GM08714 (cell line): Measurements from ENCODE around the gene DZANK1.
"Not testable (repeated sequence)": the region's sequence is repeated elsewhere in the genome, so short reads cannot be mapped to it uniquely, and the experiment has no call there.

Experiments used
- H3K4me3 ChIP-seq: fragments of 200-500 bp; sonication (Bioruptor generic); 2 replicates; pipeline ENCODE4 v1.5.1; 2014; ENCODE audit warnings: mild to moderate bottlenecking, low read length, inconsistent platforms
- ZNF274 ChIP-seq: IDR thresholded peaks from 2 replicates; pipeline ENCODE4 v1.6.1; 2012; ENCODE audit warnings: mild to moderate bottlenecking, low read depth, low read length

Gene DZANK1

GRCh38 chr20:18412221-18412901 lies 54.5 kb downstream of the DZANK1 start:
- no peak for TF ChIP-seq ZNF274
- peak overlapping the region; percentile 37; the same call in 1 of the 2 replicates for H3K4me3 ChIP-seq

DNA sequence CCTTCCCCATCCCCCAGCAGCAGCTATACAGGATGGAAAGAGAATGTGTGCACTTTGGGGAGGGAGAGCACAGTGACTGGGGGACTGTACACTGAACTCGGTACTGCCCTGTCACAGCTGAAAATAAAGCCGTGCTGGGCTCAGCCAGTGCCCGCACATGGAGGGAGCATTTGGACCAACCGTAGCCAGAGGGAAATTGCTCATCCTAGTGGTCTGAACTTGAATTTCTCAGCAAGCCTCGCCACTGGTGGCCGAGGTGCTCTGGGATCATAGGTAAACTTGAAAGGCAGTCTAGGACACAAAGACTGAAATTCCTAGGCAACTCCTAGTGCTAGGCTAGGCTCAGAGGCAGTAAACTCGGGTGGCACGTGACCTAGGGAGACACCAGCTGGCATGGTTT lies 61.0 kb downstream of the DZANK1 start:
- no peak overlapping the region for H3K4me3 ChIP-seq
- no peak for TF ChIP-seq ZNF274

DNA sequence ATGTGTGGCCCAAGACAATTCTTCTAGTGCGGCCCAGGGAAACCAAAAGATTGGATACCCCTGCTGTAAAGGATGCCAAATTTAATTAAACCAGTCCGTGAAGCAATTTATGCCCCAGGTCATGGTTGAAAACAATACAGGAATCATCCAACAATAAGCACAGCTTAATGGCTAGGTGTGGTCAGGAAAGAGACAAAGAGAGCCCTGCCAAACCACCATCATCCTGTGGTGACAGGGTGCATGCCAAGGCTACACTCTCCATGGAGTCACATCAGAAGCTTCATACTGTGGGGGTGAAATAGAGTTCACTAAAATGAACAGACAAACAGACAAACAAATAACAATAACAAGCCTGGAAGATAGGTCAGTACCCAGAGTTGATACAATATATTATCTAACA lies 62.7 kb downstream of the DZANK1 start:
- H3K4me3 ChIP-seq, result no peak overlapping the region
- no peak for TF ChIP-seq ZNF274

GRCh38 chr20:18403269-18403668 lies 63.6 kb downstream of the DZANK1 start:
- TF ChIP-seq ZNF274, result no peak
- no peak overlapping the region for H3K4me3 ChIP-seq

- TF ChIP-seq ZNF274, result no peak
- H3K4me3 ChIP-seq, result no peak overlapping the region
Observed at GRCh38 chr20:18401305-18401704, 65.5 kb downstream of the DZANK1 start.

GRCh38 chr20:18400460-18400859 lies 66.4 kb downstream of the DZANK1 start:
- H3K4me3 ChIP-seq, result no peak overlapping the region
- no peak for TF ChIP-seq ZNF274

GRCh38 chr20:18398713-18399112 lies 68.1 kb downstream of the DZANK1 start:
- not testable (repeated sequence) for H3K4me3 ChIP-seq

DNA sequence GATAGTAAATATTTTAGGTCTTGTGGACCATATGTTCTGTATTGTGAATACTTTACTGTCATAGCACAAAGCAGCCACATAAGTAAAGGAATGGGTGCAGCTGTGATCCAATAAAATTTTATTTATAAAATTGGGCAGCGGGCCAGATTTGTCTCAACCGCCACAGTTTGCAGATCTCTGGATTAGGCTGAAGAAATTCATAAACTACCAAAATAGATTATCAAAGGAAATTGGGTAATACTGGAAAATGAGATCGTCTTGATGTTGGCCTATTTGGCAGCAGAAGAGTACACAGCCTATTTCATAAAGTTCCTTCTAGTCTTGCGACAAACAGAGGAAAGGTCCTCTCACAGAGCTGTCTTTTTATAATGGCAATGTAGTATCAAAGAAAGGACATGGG lies 69.8 kb downstream of the DZANK1 start:
- no peak for TF ChIP-seq ZNF274

DNA sequence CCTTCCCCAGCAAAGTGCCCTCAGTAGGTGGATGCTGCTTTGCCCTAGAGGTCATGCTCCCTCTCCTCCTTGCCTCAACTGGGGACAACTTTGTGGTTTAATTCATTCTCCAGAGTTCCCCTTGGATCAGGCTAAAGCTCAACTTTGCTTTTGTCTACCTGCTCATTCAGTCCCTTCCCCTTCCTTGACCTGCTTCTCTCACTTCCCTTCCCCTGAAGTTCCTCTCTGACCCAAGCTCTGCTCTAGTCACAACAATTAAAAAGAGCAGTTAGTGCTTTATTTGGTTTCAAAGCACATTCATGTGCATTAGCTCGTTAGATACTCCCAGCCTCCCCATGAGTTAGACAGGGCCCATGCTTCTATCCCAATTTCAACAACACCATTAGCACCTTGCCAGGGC lies 71.3 kb downstream of the DZANK1 start:
- no peak overlapping the region for H3K4me3 ChIP-seq
- no peak for TF ChIP-seq ZNF274

More for the DNA sequence above, 69.8 kb downstream of the DZANK1 start:
- no peak overlapping the region for H3K4me3 ChIP-seq

GRCh38 chr20:18394363-18394762 lies 72.5 kb downstream of the DZANK1 start:
- TF ChIP-seq ZNF274, result no peak

DNA sequence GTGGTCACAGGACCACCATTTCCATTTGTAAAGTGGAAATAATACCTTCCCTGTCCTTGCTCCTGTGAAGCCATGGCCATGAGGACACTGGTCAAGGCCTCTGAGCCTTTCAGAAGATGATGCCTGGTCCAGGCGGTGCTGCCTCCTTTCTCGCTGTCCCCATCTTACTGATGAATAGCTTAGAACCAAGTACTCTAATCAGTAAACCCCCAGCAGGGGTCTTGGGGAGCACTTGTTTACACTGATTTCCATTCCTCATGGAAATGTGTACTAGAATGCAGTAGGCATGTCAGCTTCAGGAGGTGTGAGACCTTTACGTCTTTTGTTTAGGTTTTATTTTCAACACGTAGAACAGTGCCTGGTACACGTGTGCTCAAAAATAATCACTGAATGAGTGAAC lies 75.1 kb downstream of the DZANK1 start:
- H3K4me3 ChIP-seq, result no peak overlapping the region
- no peak for TF ChIP-seq ZNF274

More at GRCh38 chr20:18394363-18394762, 72.5 kb downstream of the DZANK1 start:
- no peak overlapping the region for H3K4me3 ChIP-seq

DNA sequence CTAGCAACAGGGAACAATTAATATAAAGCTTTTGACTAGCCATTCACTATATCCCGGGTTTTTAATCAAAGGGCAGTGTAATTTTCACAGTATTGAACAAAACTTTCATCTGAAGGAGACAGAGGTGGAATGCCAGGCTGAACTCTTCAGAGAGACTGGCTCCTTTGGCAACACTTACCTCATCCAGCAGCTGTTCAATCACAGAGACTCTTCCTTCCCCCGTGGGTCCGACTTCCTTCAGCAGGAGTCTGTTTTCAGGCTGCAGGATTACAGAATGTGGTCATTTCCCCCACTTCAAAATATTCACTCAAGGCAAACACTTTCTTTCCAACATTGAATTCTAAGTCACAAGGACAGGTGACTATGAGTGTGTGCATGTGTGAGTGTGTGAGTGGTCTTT lies 76.6 kb downstream of the DZANK1 start:
- H3K4me3 ChIP-seq, result no peak overlapping the region
- no peak for TF ChIP-seq ZNF274

GRCh38 chr20:18388860-18389259 lies 78.0 kb downstream of the DZANK1 start:
- no peak for TF ChIP-seq ZNF274
- no peak overlapping the region for H3K4me3 ChIP-seq

DNA sequence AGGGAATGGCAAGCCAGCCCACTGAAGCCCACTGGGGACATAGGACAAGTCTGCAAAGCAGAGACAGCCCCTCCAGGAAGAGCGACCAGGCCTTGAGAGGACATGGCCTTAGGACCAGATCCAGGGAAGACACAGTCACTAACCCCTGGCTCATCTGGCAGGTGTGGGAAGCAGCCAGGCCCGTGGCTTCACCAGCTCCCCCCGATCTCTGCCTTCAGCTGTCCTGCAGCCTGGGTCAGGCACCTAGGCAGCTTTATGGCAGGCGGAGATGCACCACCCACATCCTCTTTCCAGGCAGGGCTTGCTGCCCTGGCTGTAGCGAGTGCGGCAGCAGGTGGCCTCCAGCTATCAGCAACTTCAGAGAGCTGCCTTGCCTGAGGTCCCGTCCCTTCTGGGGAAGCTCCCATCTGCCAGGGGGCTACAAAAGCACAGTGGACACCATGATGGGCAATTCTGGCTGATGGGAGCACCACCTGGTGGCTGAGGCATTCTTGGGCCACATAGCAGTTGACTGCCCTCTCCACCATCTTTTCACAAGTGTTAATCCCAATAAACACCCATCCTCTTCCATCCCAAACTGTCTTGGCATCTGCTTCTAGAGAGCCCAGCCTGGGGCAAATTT lies 85.8 kb downstream of the DZANK1 start:
- H3K4me3 ChIP-seq, result no peak overlapping the region
- TF ChIP-seq ZNF274, result no peak

- no peak overlapping the region for H3K4me3 ChIP-seq
- no peak for TF ChIP-seq ZNF274
Observed at GRCh38 chr20:18377896-18378481, 88.8 kb downstream of the DZANK1 start.

DNA sequence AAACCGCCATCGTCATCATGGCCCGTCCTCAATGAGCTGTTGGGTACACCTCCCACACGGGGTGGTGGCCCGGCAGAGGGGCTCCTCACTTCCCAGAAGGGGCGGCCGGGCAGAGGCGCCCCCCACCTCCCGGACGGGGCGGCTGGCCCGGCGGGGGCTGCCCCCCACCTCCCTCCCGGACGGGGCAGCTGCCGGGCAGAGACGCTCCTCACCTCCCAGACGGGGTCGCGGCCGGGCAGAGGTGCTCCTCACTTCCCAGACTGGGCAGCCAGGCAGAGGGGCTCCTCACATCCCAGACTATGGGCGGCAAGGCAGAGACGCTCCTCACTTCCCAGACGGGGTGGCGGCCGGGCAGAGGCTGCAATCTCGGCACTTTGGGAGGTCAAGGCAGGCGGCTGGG lies 91.3 kb downstream of the DZANK1 start:
- H3K4me3 ChIP-seq, result not testable (repeated sequence)
